HG03066 (cell line): ENCODE measurements around the gene COL5A2.

Experiments
- ATAC-seq: cut with Tn5 transposase; IDR thresholded peaks from one replicate; pipeline ENCODE4 v1.9.1; 2021; ENCODE audit warnings: low read depth; ENCODE audit not compliant: unreplicated experiment

Gene COL5A2

GRCh38 chr2:189179570-189179950 lies at the start of gene COL5A2:
TSS of gene COL5A2 (minus strand) at chr2:189179761. CDS start at chr2:189179604, 157 bp downstream.
- ATAC-seq, result no peak

GRCh38 chr2:189226017-189226416 lies 46.5 kb upstream of the COL5A2 start:
- ATAC-seq, result no peak

GRCh38 chr2:189225032-189225431 lies 45.5 kb upstream of the COL5A2 start:
- ATAC-seq, result no peak

GRCh38 chr2:189222468-189223105 lies 43.0 kb upstream of the COL5A2 start:
- no peak for ATAC-seq

- no peak for ATAC-seq
These were observed 42.4 kb upstream of the COL5A2 start for GRCh38 chr2:189221811-189222467.

GRCh38 chr2:189218236-189218635 lies 38.7 kb upstream of the COL5A2 start:
- no peak for ATAC-seq

GRCh38 chr2:189217541-189217940 lies 38.0 kb upstream of the COL5A2 start:
- ATAC-seq, result no peak

GRCh38 chr2:189217051-189217450 lies 37.5 kb upstream of the COL5A2 start:
- ATAC-seq, result no peak

- no peak for ATAC-seq
These were observed 34.9 kb upstream of the COL5A2 start for GRCh38 chr2:189214484-189214883.

GRCh38 chr2:189213250-189213649 lies 33.7 kb upstream of the COL5A2 start:
- ATAC-seq, result no peak

- ATAC-seq, result no peak
These were observed 30.9 kb upstream of the COL5A2 start for GRCh38 chr2:189210250-189211087.

GRCh38 chr2:189208254-189208653 lies 28.7 kb upstream of the COL5A2 start:
- ATAC-seq, result no peak

GRCh38 chr2:189204322-189204941 lies 24.9 kb upstream of the COL5A2 start:
- no peak for ATAC-seq

- ATAC-seq, result no peak
These were observed 23.7 kb upstream of the COL5A2 start for GRCh38 chr2:189203177-189203799.

- no peak for ATAC-seq
These were observed 20.2 kb upstream of the COL5A2 start for GRCh38 chr2:189199797-189200196.

GRCh38 chr2:189192766-189193165 lies 13.2 kb upstream of the COL5A2 start:
- ATAC-seq, result no peak

- no peak for ATAC-seq
These were observed 12.2 kb upstream of the COL5A2 start for GRCh38 chr2:189191766-189192165.

GRCh38 chr2:189190685-189191084 lies 11.1 kb upstream of the COL5A2 start:
- no peak for ATAC-seq

- ATAC-seq, result no peak
These were observed 8.7 kb upstream of the COL5A2 start for GRCh38 chr2:189188115-189188805.

- ATAC-seq, result no peak
These were observed 3.6 kb upstream of the COL5A2 start for GRCh38 chr2:189183170-189183569.
